ENCODE measurements around the gene MT1B. TPM values are rescaled to one million over a fixed set of nuclear protein-coding genes. Genes with fewer than 3 reads are reported as not detected.

Gene MT1B
- total and polyA plus RNA-seq, 9 of the 15 experiments (the other 6 are each of a cell fraction or from before 2014, with no cell fraction given), result not detected

DNA sequence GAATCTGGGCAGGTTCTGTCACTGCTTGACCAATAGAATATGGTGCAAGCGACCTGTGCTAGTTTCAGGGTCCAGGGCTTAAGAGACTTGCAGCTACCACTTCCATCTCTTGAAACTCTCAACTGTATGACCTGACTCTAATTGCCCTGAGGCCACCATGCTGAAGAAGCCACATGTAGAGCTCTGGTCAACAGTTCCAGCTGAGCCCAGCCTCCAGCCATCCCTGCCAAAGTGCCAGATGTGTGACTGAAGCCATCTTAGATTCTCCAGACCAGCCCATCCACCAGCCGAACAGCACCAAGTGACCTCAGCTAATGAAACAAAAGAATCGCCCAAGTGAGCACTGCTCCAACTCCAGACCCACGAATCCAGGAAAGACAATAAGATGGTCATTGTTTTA is 46.7 kb upstream of the MT1B start:
- DNase-seq (ENCODE audit: extremely low read depth in 1 of 4, low spot score in 3 of 4), result no peak
- H3K27me3 ChIP-seq (ENCODE audit: control insufficient read depth in 2 of 2, insufficient read depth in 2 of 2, low read length in 2 of 2), result peaks cover 3 to 11% of the 10 kb centered on the region in 2 experiments; a peak in 2 of 5 replicates
- intact Hi-C loops (cut with micrococcal nuclease) (no loop called here), in situ Hi-C loops (cut with MboI) (no loop called here)
- ChIA-PET CTCF (ENCODE audit: low intra/inter-chr PET ratio) (no interaction called here), POLR2A (interaction anchor here (0.5 to 0.6 kb wide), 2 partner anchors 113 to 327 kb away, joined by 3 read pairs; partner anchors contain the start of gene HERPUD1)
- H3K9ac ChIP-seq (ENCODE audit: insufficient read depth in 1 of 2, low read depth in 2 of 2, low read length in 2 of 2), result no peak overlapping the region
- no peak for FAIRE-seq
- H3K4me3 ChIP-seq, result no peak overlapping the region
- ATAC-seq, result no peak
- no peak overlapping the region for H3K27ac ChIP-seq (ENCODE audit: extremely low read depth, low read depth, low read length)
- TF ChIP-seq, protein P1, sequence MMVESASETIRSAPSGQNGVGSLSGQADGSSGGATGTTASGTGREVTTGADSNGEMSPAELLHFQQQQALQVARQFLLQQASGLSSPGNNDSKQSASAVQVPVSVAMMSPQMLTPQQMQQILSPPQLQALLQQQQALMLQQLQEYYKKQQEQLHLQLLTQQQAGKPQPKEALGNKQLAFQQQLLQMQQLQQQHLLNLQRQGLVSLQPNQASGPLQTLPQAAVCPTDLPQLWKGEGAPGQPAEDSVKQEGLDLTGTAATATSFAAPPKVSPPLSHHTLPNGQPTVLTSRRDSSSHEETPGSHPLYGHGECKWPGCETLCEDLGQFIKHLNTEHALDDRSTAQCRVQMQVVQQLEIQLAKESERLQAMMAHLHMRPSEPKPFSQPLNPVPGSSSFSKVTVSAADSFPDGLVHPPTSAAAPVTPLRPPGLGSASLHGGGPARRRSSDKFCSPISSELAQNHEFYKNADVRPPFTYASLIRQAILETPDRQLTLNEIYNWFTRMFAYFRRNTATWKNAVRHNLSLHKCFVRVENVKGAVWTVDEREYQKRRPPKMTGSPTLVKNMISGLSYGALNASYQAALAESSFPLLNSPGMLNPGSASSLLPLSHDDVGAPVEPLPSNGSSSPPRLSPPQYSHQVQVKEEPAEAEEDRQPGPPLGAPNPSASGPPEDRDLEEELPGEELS (CRISPR knock-in tag; IDR thresholded peaks at IDR 0.05; ENCODE audit: borderline replicate concordance), result no peak
- TF ChIP-seq SREBF2 (CRISPR knock-in tag; IDR thresholded peaks at IDR 0.05), result no peak
- TF ChIP-seq, protein P2, sequence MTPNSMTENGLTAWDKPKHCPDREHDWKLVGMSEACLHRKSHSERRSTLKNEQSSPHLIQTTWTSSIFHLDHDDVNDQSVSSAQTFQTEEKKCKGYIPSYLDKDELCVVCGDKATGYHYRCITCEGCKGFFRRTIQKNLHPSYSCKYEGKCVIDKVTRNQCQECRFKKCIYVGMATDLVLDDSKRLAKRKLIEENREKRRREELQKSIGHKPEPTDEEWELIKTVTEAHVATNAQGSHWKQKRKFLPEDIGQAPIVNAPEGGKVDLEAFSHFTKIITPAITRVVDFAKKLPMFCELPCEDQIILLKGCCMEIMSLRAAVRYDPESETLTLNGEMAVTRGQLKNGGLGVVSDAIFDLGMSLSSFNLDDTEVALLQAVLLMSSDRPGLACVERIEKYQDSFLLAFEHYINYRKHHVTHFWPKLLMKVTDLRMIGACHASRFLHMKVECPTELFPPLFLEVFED (CRISPR knock-in tag; conservative IDR thresholded peaks at IDR 0.05), result no peak
- TF ChIP-seq SLC30A9 (CRISPR knock-in tag; IDR thresholded peaks at IDR 0.05), result no peak
- H3K36me3 ChIP-seq (ENCODE audit: control insufficient read depth, insufficient read depth, low read length), result no peaks in the 10 kb centered on the region
- no peaks in the 10 kb centered on the region for H3K9me3 ChIP-seq (replicated peaks; ENCODE audit: control insufficient read depth, insufficient read depth, low read depth, low read length)
- peaks cover 23% of the 10 kb centered on the region in 2 experiments for H3K4me1 ChIP-seq (replicated peaks in 1 of 2; ENCODE audit: control insufficient read depth in 2 of 2, insufficient read depth in 2 of 2, low read length in 2 of 2)
- 15% methylated on average over 4 of the region's 4 CpGs for WGBS (ENCODE audit: insufficient coverage, low coverage, missing lambda C conversion rate)
- no peaks in the 10 kb centered on the region for H3K9me1 ChIP-seq (ENCODE audit: control insufficient read depth, insufficient read depth, low read length)
- no peak overlapping the region for H2AFZ ChIP-seq (ENCODE audit: low read depth, low read length)
- BruUV-seq (replicated peaks), result no TSS peak
- no peaks in the 10 kb centered on the region for H3K79me2 ChIP-seq (ENCODE audit: control insufficient read depth, insufficient read depth, low read length)
- no peaks in the 10 kb centered on the region for H4K20me1 ChIP-seq (replicated peaks; ENCODE audit: control insufficient read depth, insufficient read depth, low read length)
- no peak overlapping the region for H3K4me2 ChIP-seq (ENCODE audit: insufficient read depth, low read length)
